HepG2 (cell line): ENCODE results near the gene EEPD1. TPM values are rescaled to one million over a fixed set of nuclear protein-coding genes. Genes with fewer than 3 reads are reported as not detected.

ENCODE experiments used
- CEBPG ChIP-seq: IDR thresholded peaks from 2 replicates; pipeline ENCODE4 v1.6.1; 2016
- DBP ChIP-seq: sonication (generic); formaldehyde crosslinking; IDR thresholded peaks from 2 replicates; pipeline ENCODE4 v1.4.0; 2020; ENCODE audit warnings: missing genetic modification reagents; ENCODE audit errors: not compliant biosample characterization
- DR1 ChIP-seq: sonication (generic); formaldehyde crosslinking; IDR thresholded peaks from 2 replicates; pipeline ENCODE4 v1.8.0; 2021; ENCODE audit warnings: mild to moderate bottlenecking, missing genetic modification reagents, inconsistent platforms
- ETV6 ChIP-seq: sonication (generic); formaldehyde crosslinking; conservative IDR thresholded peaks from 2 replicates; pipeline ENCODE4 v1.4.0; 2020; ENCODE audit warnings: missing genetic modification reagents
- FOXO4 ChIP-seq: sonication (generic); formaldehyde crosslinking; conservative IDR thresholded peaks from 2 replicates; pipeline ENCODE4 v1.8.1; 2023; ENCODE audit warnings: missing genetic modification reagents
- HCFC1 ChIP-seq: fragments of 150-350 bp; IDR thresholded peaks from 2 replicates; pipeline ENCODE4 v1.6.1; 2014; ENCODE audit warnings: low read depth, low read length
- HMGA1 ChIP-seq: sonication (generic); formaldehyde crosslinking; conservative IDR thresholded peaks from 2 replicates; pipeline ENCODE4 v1.4.0; 2020; ENCODE audit warnings: missing genetic modification reagents
- IRF9 ChIP-seq: sonication (generic); formaldehyde crosslinking; IDR thresholded peaks from 2 replicates; pipeline ENCODE4 v1.8.0; 2022; ENCODE audit warnings: missing genetic modification reagents, mild to moderate bottlenecking, borderline replicate concordance
- ISX ChIP-seq: sonication (generic); formaldehyde crosslinking; conservative IDR thresholded peaks from 2 replicates; pipeline ENCODE4 v1.5.0; 2020; ENCODE audit warnings: missing genetic modification reagents
- KDM6A ChIP-seq: IDR thresholded peaks from 2 replicates; pipeline ENCODE4 v1.6.1; 2016; ENCODE audit warnings: low read depth
- MIXL1 ChIP-seq: IDR thresholded peaks from 2 replicates; pipeline ENCODE4 v1.6.1; 2016
- REPIN1 ChIP-seq: sonication (generic); formaldehyde crosslinking; IDR thresholded peaks from 2 replicates; pipeline ENCODE4 v1.8.0; 2022; ENCODE audit warnings: missing genetic modification reagents, low read depth, mild to moderate bottlenecking, borderline replicate concordance
- RERE ChIP-seq: IDR thresholded peaks from 2 replicates; pipeline ENCODE4 v1.6.1; 2016; ENCODE audit warnings: low read depth, missing genetic modification reagents, missing compliant biosample characterization
- SALL2 ChIP-seq: sonication (generic); formaldehyde crosslinking; IDR thresholded peaks from 2 replicates; pipeline ENCODE4 v1.8.1; 2023; ENCODE audit warnings: mild to moderate bottlenecking, missing genetic modification reagents, inconsistent platforms
- SCMH1 ChIP-seq: sonication (generic); formaldehyde crosslinking; IDR thresholded peaks from 2 replicates; pipeline ENCODE4 v1.9.0; 2021; ENCODE audit warnings: missing genetic modification reagents, mild to moderate bottlenecking, borderline replicate concordance
- XBP1 ChIP-seq: sonication (generic); formaldehyde crosslinking; IDR thresholded peaks from 2 replicates; pipeline ENCODE4 v1.5.0; 2020; ENCODE audit warnings: missing genetic modification reagents
- ZBTB38 ChIP-seq: sonication (generic); formaldehyde crosslinking; IDR thresholded peaks from 2 replicates; pipeline ENCODE4 v1.5.1; 2020; ENCODE audit warnings: mild to moderate bottlenecking, missing genetic modification reagents
- ZHX1 ChIP-seq: sonication (generic); formaldehyde crosslinking; IDR thresholded peaks from 2 replicates; pipeline ENCODE4 v1.8.1; 2022; ENCODE audit warnings: low read depth, mild to moderate bottlenecking, missing genetic modification reagents
- ZNF296 ChIP-seq: sonication (generic); formaldehyde crosslinking; conservative IDR thresholded peaks from 2 replicates; pipeline ENCODE4 v1.5.0; 2020; ENCODE audit warnings: mild to moderate bottlenecking, missing genetic modification reagents
- ZNF367 ChIP-seq: sonication (generic); formaldehyde crosslinking; IDR thresholded peaks from 2 replicates; pipeline ENCODE4 v1.4.0; 2020; ENCODE audit warnings: missing genetic modification reagents, borderline replicate concordance
- polyA plus RNA-seq, 8 experiments: library from polyadenylated mRNA; depleted of rRNA in 3 of 8; stranded (reverse) in 7 of 8; unstranded in 1 of 8; fragments of >200 nt; fragmentation: Illumina TruSeq in 4 of 8; extraction: Trizol in 4 of 8; gene quantifications; 2 replicates each; pipeline versions ENCODE4 v1.2.1 to v1.2.3, GENCODE V29; 2011 to 2016; ENCODE audit warnings: low read depth in 4 of 8, missing spikeins in 1 of 8, mixed read lengths in 1 of 8; ENCODE audit not compliant: insufficient read depth in 1 of 8
- total RNA-seq, 5 experiments: library from RNA; depleted of rRNA; stranded (reverse); fragments of >200 nt; fragmentation: Illumina TruSeq; extraction: Trizol; gene quantifications; 2 replicates each; pipeline ENCODE4 v1.2.3, GENCODE V29; 2016; ENCODE audit warnings: low read depth in 1 of 5

Gene EEPD1
- total and polyA plus RNA-seq, 2 of the 13 experiments (the other 11 are each of a cell fraction or from before 2014, with no cell fraction given) = 10.1 to 16.4 TPM

GRCh38 chr7:36216063-36216684 lies 63.1 kb downstream of the EEPD1 start (continued):
- no peak for TF ChIP-seq FOXO4 (CRISPR knock-in tag)
- no peak for TF ChIP-seq XBP1 (CRISPR knock-in tag)
- TF ChIP-seq DBP (CRISPR knock-in tag) = no peak
- peak; percentile 51; the same call in 1 of the 2 replicates for TF ChIP-seq MIXL1 (CRISPR knock-in tag)
- no peak for TF ChIP-seq KDM6A (CRISPR knock-in tag)
- no peak for TF ChIP-seq ZNF296 (CRISPR knock-in tag)
- no peak for TF ChIP-seq ISX (CRISPR knock-in tag)
- no peak for TF ChIP-seq RERE (CRISPR knock-in tag)
- 0 out of 2 replicates have a peak, but pooled peaks have one; percentile 50 for TF ChIP-seq CEBPG (CRISPR knock-in tag)
- no peak for TF ChIP-seq DR1
- no peak for TF ChIP-seq ZBTB38 (CRISPR knock-in tag)
- no peak for TF ChIP-seq SALL2 (CRISPR knock-in tag)
- no peak for TF ChIP-seq ETV6 (CRISPR knock-in tag)
- no peak for TF ChIP-seq SCMH1 (CRISPR knock-in tag)
- TF ChIP-seq IRF9 (CRISPR knock-in tag) = no peak
- TF ChIP-seq HMGA1 (CRISPR knock-in tag) = no peak
- TF ChIP-seq HCFC1 = no peak
- no peak for TF ChIP-seq ZNF367 (CRISPR knock-in tag)
- TF ChIP-seq REPIN1 = no peak
- no peak for TF ChIP-seq ZHX1 (CRISPR knock-in tag)
